ENCODE data around the gene FAIM2. TPM values are rescaled to one million over a fixed set of nuclear protein-coding genes. Genes with fewer than 3 reads are reported as not detected.
"Not testable (repeated sequence)": the region's sequence is repeated elsewhere in the genome, so short reads cannot be mapped to it uniquely, and the experiment has no call there.

Gene FAIM2
- total RNA-seq, 1 donor from 2014 or later, result 0.04 TPM

DNA sequence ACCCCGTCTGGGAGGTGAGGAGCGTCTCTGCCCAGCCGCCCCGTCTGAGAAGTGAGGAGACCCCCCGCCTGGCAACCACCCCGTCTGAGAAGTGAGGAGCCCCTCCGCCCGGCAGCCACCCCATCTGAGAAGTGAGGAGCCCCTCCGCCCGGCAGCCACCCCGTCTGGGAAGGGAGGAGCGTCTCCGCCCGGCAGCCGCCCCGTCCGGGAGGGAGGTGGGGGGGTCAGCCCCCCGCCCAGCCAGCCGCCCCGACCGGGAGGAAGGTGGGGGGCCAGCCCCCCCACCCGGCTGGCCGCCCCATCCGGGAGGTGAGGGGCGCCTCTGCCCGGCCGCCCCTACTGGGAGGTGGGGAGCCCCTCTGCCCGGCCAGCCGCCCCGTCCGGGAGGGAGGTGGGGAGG is 42.8 kb downstream of the FAIM2 start:
- ATAC-seq, result not testable (repeated sequence)

DNA sequence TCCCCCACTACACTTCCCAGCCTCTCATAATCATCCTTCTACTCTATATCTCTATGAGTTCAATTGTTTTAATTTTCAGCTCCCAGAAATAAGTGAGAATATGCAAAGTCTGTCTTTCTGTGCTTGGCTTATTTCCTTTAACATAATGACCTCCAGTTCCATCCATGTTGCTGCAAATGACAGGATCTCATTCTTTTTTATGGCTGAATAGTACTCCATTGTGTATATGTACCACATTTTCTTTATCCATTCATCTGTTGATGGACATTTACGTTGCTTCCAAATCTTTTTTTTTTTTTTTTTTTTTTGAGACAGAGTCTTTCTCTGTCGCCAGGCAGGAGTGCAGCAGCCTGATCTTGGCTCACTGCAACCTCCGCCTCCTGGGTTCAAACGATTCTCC is 47.8 kb downstream of the FAIM2 start:
- not testable (repeated sequence) for ATAC-seq

DNA sequence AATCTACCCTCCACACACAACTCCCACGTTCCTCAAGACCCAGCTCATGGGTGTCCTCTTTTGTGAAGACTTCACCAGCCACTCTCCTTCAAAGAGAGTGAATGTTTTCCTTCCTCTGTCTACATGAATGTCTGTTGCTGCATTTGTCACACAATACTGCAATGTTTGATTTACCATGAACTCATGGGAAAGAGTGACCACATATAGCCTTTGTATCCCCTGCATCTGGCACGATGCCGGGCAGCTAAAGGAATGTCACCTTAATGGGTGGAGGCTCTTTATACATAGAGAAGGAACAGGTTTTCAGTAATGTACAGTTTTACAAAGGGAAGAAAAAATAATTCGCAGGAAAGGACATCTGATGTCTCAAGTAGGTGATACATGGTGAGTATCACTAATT is 48.7 kb downstream of the FAIM2 start:
- no peak for ATAC-seq

DNA sequence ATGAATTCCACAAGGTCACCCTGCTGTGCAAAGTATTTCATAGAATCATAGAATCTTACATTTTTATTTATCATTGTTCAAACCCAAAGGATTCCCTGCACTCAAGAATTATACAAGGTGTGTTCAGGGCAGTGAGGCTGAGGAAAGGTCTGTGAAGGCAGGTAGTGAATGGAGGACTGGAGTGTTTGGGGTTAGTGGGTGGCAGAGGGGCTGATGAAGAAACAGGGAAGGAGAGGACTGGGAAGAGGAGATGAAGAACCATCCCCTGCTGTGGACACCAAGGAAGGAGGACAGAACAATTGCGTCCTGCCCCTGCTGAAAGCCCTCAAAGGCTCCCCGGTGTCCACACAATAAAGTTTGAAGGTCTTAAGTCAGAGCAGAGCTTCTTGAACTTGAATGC is 50.0 kb downstream of the FAIM2 start:
- ATAC-seq, result no peak

DNA sequence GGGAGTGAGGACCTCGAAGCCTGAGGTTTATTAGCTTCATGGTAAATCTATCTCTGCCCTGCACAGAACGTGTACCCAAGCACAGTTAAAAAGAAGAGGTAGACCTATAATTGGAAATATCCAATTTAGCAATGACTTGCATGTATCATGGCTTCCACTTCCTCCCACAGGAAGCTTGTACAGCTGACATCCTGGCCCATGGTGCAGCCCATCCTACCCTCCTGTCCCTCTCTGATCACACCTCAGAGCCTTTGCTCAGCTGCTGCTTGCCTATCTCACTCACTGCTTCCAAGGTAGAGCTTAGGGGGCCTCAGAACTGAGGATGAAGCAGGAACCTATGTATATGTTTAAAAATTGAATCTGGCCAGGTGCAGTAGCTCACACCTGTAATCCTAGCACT is 56.5 kb downstream of the FAIM2 start:
- ATAC-seq, result no peak

DNA sequence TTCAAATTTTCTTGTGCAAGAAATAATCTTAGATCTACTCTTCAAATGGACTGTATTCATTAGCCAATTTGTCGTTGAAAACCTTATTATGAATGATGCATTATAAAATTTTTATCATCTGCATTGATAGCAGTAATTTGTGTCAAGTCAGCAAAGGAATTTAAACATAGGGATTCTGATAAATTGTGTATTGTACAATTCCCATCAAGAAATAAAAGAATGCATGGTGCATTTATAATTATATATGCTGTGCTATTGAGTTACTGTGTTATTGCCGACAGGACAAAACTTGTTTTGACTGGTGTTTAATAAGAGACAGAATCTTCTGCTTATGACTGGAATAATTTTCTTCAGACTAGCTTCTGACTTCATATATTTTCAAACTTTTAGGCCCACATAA is 57.7 kb downstream of the FAIM2 start:
- ATAC-seq, result no peak

DNA sequence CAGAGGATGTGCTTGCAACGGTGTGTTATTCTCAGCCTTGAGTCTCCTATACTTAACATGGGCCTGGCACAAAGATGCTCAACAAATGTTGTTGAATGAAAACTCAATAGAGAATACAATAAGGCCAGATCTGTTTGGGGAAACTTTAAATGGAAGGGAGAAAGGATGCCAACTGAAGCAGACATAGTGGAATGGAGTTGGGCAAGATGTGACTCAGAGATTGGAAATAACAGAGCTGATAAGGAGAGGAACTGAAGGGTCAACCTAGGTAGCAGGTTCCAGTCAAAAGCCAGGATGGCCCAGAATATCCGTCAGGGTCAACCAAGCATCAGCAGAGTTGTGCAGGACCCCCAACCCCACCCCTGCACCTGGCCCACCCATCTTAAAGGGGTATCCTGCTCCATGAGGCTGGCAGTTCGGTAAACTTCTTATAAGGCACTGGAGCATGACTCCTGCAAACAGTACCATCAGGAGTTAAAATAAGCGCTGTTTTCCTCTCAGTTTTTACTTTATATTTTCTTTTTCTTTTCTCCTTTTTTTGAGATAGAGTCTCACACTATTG is 59.7 kb downstream of the FAIM2 start:
- no peak for ATAC-seq

DNA sequence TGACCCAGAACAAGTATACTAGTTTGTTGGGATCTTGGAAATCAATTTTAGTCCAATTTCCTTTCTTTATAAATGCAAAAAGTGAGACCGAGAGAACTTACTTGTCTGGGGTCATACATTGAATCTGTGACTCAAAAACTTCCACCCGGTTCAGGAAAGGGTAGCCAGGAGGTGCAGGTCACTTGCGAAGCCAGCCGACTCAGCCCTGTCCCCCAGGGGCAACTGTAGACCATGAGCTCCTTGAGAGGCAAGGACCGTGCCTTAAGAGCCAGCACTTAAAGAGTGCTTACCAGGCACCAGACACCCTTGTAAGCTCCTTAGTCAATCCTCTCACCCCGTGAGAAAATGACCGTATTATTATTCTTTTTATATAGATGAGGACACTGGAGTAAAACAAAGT is 60.3 kb downstream of the FAIM2 start:
- no peak for ATAC-seq

DNA sequence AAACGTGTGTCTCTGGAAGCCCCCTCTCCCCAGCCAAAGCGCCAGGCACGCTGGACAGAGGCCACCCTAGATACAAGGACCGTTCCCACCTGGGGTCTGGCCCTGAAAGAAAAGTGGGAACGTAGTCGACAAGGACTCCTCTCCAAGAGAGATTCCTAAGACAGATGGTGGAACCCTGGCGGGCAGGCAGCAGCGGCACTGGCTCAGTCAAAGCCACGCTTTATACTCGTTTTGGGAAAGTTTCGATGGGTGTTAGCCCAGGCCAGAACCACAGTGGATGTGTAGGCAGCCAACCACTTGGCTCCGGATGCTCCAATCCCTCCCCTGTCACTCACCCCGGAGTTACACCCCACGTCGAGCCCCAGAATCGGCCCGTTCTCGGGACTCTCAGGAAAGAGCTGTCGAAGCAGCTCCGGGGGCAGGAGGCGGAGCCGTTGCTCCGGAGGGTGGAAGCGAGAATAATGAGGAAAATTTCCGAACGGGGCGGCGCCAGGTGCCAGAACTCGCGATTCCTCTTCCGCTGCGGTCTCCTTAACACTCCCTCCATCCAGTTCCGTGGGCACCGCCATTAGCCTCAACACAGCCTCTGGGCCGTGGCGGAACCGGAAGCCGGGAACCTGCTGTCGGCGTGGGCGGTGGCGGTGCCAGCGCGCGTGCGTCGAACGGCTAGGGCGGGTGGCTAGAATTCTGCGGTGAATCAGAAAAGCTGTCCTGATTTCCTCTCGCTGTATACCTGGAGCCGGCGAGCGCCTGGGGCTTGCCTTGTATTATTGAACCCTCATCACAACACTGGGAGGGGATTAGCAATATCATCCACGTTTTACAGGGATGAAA is 61.0 kb downstream of the FAIM2 start, which contains the start of gene BCDIN3D:
BCDIN3D (minus strand) TSS at position 588 of the 834 bp plus-strand sequence; CDS start at position 569, 19 bp downstream.
- peak; percentile 95 for ATAC-seq

DNA sequence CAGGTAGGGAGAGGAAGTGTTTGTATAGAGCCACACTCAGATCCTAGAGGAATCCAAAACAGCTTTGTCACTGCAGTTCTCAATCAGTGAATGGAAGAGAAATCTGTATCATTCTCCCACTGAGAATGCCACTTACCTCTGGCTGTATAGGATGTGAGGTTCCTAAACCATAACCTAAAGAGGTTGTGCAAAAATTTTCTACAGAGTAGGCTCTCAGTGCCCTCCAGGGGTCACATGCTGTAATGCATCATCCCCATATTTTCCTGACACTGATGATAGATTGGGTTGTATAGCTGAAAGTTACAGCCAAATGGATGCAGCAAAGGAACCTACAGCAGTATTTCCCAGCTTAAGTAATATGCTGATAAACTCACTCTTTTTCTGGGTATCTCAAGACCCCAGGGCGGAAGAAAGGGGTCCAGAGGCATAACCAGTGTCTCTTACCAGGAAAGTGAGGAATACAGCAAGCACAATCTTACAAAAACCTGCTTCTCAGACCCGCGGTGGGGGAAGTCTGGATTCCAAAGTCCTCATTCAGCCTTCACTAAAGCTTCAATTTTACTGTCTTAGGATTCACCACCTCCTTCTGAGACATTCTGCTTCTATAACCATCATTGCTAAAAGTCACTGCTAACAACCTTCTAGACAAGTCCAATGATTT is 64.6 kb downstream of the FAIM2 start:
- no peak for ATAC-seq

DNA sequence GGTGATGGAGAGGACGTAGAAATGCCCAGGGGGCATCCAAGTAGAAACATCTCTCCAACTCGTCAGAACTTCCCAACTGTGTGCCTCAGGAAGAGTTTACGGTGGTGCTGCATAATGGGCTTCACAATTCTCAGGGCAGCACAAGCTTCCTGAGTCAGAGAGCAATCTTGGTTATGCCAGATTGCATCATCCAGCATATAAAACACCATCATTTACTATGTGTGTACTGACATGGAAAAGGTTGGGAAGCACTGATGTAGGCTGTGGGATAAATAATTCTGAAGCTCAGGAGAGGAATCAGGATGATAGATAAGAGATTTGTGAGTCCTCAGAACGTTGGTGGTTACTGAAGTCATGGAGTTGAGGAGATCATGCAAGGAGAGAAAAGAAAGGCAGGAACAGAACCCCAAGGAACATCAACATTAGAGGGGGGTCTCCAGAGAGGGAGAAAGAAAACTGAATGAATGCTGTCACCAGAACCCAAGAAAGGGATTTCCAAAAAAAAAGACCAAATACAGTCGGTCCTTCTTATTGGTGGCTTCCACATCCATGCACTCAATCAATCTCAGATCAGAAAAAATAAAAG is 70.8 kb downstream of the FAIM2 start:
- no peak for ATAC-seq

DNA sequence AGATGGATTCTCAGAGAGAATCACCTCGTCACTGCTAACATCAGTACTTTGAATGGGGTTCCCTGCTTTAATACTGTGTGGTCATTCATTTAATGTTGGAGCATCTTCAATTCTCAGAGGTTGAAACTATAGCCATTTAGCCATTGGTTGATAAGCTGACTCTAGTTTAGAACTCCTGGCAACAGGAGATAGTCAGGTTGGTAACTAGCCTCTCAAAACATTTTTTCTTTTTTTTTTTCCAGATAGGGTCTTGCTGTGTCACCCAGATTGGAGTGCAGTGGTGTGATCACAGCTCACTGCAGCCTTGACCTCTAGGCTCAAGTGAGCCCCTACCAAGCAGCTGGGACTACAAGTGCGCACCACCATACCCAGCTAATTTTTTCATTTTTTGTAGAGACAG is 72.0 kb downstream of the FAIM2 start:
- no peak for ATAC-seq

DNA sequence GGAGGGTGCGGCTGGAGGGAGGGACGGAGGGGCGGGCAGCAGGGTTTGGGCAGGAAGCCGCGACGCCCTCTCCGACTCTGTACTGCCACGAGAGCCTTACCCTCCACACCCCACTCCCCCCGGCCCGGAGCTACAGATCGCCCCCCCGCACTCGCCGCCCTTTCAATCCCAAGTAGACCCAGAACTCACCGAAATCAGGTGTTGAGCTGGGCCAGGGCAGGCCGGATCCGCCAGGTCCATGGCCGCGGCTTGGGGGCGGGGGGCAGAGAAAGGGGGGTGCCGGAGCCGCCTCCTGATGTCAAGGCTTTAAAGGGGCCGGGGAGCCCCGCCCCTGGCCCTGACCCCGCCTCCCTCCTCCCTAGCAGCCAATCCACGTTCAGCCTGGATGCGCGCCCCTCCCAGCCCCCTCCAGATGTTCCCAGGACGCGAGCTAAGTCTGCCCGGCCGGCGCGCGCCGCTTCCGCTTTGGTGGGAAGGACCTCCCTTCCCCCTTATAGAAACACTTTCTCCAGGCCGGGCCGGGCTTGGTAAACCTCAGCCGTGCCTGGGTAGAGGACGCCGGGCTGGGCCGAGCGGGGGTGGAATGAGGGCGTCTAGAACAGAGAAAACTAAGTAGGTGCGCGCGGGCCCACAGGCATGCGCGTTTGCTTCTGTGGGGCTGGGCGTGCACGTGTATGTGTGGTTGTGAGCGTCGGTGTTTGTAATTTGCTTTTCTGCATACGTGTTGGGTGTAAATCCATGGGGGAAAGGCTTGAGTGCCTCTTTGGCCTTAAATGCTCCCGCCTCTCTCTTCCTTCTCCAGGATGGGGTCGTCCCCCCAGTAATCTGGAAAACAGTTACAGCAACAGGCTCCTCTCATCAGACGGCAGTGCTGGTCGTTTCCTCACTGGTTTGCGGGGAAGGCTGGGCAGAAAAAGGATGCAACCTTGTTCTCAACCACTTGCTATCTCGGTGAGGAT is 75.3 kb downstream of the FAIM2 start, which contains the start of gene NCKAP5L:
NCKAP5L (minus strand) TSS at position 281 of the 959 bp plus-strand sequence. CDS start 24,369 bp downstream, outside the sequence.
- peak; percentile 96 for ATAC-seq

DNA sequence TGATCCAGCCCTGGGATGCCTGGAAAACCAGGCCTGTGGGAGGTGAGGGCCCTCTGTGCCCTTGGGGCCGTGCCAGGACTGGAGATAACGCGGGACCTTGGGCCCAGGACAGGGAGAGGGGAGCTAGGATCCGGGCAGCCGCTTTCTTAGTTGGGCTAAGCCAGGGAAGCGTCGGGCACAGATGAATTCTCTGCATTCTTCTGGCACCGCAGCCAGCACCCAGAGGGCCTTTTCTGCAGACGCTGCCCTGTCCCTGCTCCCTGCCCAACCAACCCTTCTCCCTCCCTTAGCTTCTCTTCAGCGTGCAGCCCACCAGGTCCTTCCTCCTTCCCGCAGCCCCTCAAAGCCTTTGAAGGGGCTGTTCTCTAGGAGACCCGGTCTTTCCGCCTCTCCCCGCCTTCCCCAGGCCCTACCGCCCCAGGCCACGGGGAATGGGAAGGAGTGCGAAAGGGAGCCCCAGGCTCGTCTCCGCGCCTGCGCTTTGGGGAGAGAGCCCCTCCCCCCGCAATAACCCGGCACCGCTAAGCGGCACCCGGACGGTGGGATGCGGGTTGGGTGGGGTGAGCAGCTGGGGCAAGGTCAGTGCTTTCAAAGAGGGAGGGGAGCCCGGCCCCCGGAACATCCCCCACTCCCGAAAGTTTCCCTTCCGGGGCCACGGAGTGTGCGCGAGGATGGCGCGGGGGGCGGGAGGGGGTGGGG is 76.2 kb downstream of the FAIM2 start:
- peak; percentile 9 for ATAC-seq

DNA sequence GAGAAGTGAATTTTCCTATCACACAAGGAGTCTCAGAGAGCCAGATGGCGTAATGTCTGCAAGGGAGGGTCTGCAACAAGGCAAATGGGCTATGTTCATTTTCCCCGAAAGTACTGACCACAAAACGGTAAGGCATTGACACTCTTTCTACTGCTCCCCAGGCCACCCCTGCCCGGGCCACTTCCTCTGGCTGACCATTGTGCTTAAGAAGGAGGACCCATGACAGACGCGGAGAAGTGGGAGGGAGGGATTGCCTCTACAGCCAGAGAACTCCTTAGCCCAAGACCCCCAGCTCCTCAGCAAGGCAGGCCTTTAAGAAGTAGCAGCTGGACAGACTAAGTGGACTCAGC is 76.7 kb downstream of the FAIM2 start:
- ATAC-seq, result no peak

DNA sequence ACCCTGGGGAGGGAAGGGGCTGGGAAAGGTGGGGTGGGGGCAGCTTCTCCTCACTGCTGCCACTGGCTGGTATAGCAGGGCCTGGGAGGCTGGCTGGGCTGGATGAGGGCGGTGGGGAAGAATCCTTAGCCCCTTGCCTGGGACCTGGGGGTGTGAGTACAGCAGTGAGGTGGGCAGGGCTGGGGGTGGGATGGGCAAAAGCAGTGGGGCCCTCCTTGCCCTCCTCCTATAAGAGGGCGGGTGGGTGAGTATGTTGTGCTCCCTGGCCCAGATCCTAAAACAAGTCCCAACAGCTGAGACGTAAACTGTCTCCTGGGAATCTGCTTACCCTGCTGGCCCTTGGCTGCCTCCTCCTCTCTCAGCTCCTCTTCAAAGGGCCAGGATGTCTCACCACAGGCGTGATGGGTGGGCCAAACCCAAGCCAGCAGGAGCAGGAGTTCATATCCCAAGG is 77.7 kb downstream of the FAIM2 start:
- no peak for ATAC-seq

DNA sequence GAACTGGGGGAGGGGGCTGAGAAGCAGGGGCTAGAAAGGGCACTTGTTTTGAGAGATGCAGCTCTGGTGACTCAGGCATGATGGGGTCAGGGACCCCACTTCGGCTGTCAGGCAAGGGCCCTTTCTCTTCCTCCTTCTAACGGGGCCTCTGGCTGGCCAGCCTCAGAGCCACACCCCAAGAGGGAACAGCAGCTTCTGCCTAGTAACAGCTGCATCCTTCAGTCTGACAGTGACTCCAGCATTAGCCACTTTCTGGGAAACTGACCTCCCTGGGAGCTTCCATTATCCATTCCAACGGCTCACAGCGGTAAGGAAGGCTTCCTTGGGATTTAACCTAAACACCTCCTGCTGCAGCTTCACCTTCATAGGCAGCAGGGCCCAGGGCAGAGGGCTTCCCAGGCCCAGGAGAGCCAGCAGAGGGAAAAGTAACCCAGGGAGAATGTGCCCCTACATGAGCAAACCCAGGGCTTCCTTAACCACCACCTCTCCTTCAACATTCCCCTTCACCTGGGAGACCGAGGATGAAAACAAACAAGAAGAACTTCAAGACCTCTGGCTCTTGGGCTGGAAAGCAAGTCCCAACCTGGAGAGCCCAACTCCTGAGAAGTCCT is 78.2 kb downstream of the FAIM2 start:
- ATAC-seq, result no peak

DNA sequence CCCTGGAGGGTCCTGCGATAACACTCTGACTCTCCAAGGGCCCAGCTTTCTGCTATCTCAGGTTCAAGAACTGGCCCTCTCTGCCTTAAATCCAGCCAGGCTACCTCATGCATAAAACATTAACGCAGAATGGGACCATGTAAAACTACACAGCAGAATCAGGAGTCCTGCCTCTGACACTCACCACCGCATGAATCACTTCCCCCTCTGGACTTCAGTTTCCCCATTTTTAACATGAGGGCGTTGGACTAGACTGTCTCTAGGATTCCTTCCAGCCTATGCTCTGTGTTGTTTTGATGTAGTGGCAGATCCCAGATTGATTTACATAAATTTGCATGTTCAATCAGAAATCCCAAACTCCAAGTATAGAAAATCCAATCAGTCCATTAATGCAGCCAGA is 78.8 kb downstream of the FAIM2 start:
- no peak for ATAC-seq

DNA sequence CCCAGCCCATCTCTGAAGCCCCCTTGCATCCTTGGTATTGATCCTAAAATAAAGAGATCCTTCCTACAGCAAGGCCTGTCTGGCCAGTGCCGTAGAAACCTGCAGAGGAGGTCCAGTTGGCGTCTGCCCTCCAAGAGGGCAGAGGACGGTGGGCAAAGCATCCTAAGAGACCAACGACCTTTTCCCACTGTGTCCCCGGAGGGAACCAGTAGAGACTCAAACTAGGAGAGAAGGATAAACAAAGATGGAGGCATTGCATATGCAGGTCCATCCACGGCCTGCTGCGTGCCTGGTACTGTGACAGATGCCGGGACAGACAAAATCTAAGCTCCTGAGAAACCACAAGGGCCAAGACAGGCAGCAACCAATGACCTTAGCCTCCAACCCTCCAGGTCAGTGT is 79.3 kb downstream of the FAIM2 start:
- no peak for ATAC-seq

DNA sequence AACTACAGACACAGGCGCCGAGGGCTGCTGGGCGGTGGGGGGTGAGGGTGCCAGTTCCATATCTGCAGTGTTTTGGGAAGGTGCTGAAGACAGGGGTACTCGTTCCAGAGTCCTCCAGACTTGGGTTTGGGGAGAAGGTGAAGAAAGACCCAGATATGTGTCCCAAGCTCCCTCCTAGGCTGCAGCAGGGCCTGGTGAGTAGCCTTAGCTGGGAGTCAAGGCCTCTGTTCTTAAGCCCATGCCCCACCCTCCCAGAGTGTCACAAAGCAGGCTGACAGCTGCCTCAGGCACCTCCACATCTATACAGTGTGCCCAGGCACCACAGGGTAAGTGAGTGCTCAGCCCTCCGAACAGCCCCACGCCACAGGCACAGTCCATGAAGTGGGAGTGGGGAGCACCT is 79.7 kb downstream of the FAIM2 start:
- ATAC-seq, result no peak

DNA sequence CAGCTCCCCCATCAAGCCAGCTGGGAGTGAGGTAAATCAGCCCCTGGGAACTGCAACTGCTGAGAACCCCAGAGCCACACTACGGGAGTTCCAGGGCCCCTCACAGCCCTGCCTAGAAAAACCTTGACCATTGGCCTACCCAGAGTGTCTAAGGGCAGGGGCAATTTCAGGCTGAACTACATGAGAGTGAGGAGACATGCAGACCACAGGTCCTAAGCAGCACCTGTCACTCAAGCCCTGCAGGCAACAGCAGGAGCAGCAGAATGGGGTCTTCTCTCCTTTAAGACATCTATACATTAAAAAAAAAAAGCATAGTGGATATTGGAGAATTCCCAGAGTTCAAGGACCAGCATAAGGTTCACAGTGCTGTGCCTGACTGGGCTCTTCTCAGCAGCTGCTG is 80.3 kb downstream of the FAIM2 start:
- no peak for ATAC-seq

Measured in esophagus mucosa (tissue), 1 donor.